CD14-positive monocyte (primary cell): ENCODE measurements around the gene SLC30A9. TPM values are rescaled to one million over a fixed set of nuclear protein-coding genes. Genes with fewer than 3 reads are reported as not detected.

ENCODE experiments used
- DNase-seq, 3 donors: peaks; one replicate each; pipeline ENCODE4 v3.0.0-alpha.2; 2011 to 2022
- H2AFZ ChIP-seq: 2 replicates; pipeline ENCODE4 v1.6.0; 2012; ENCODE audit warnings: mild to moderate bottlenecking, low read depth, low read length, inconsistent platforms; ENCODE audit not compliant: insufficient read depth, poor library complexity, severe bottlenecking
- H3K27ac ChIP-seq, 2 donors: 1 replicate in 1 of 2; 2 replicates in 1 of 2; pipeline ENCODE4 v1.5.1; 2012 to 2013; ENCODE audit warnings: low read length in 2 of 2, control low read depth in 1 of 2, inconsistent platforms in 1 of 2, low read depth in 1 of 2, mild to moderate bottlenecking in 1 of 2
- H3K27me3 ChIP-seq, 2 donors: one replicate each; pipeline versions ENCODE4 v1.6.0 to v1.6.1; 2011 to 2013; ENCODE audit warnings: low read length in 2 of 2; ENCODE audit not compliant: control insufficient read depth in 2 of 2, insufficient read depth in 2 of 2
- H3K36me3 ChIP-seq, 2 donors: replicated peaks in 1 of 2; 1 replicate in 1 of 2; 2 replicates in 1 of 2; pipeline versions ENCODE4 v1.5.1 to v1.6.1; 2012 to 2013; ENCODE audit warnings: low read length in 2 of 2, control low read depth in 1 of 2, inconsistent platforms in 1 of 2, mild to moderate bottlenecking in 1 of 2; ENCODE audit not compliant: insufficient read depth in 2 of 2, control insufficient read depth in 1 of 2
- H3K4me1 ChIP-seq, 2 donors: 1 replicate in 1 of 2; 2 replicates in 1 of 2; pipeline versions ENCODE4 v1.5.1 to v1.6.1; 2012 to 2013; ENCODE audit warnings: low read length in 2 of 2, control low read depth in 1 of 2, inconsistent platforms in 1 of 2, mild to moderate bottlenecking in 1 of 2, moderate library complexity in 1 of 2; ENCODE audit not compliant: insufficient read depth in 2 of 2, control insufficient read depth in 1 of 2
- H3K4me2 ChIP-seq: replicated peaks from 2 replicates; pipeline ENCODE3; 2012; ENCODE audit warnings: low read length, moderate library complexity, mild to moderate bottlenecking; ENCODE audit not compliant: poor library complexity, severe bottlenecking; ENCODE audit errors: extremely low read depth
- H3K4me3 ChIP-seq, 3 experiments: fragments of 200-600 bp in 1 of 3; sonication (generic) in 1 of 3; replicated peaks in 1 of 3; 1 replicate in 2 of 3; 2 replicates in 1 of 3; pipeline ENCODE4 v1.5.1; 2011 to 2013; ENCODE audit warnings: low read length in 3 of 3, mild to moderate bottlenecking in 3 of 3, control low read depth in 2 of 3, low read depth in 2 of 3, inconsistent platforms in 1 of 3, moderate library complexity in 1 of 3
- H3K79me2 ChIP-seq: 2 replicates; pipeline ENCODE4 v1.6.0; 2012; ENCODE audit warnings: mild to moderate bottlenecking, control low read depth, inconsistent platforms, low read length, moderate library complexity; ENCODE audit not compliant: insufficient read depth
- H3K9ac ChIP-seq: 2 replicates; pipeline ENCODE4 v1.6.0; 2017; ENCODE audit warnings: low read length, mild to moderate bottlenecking; ENCODE audit not compliant: insufficient read depth, poor library complexity, severe bottlenecking
- H3K9me3 ChIP-seq, 2 donors: replicated peaks in 1 of 2; 1 replicate in 1 of 2; 2 replicates in 1 of 2; pipeline versions ENCODE4 v1.5.1 to v1.6.1; 2012 to 2013; ENCODE audit warnings: low read length in 2 of 2, control low read depth in 1 of 2; ENCODE audit not compliant: control insufficient read depth in 1 of 2, insufficient read depth in 1 of 2
- H4K20me1 ChIP-seq: 2 replicates; pipeline ENCODE4 v1.6.0; 2012; ENCODE audit warnings: mild to moderate bottlenecking, low read length, control low read depth, moderate library complexity; ENCODE audit not compliant: insufficient read depth
- H3K27ac Mint-ChIP-seq, 7 donors: one replicate each; pipeline ENCODE4 v1.8.0; 2020; ENCODE audit warnings: mild to moderate bottlenecking in 7 of 7, mixed read lengths in 7 of 7, moderate library complexity in 6 of 7, inconsistent platforms in 2 of 7
- H3K27me3 Mint-ChIP-seq, 3 donors: one replicate each; pipeline ENCODE4 v1.8.0; 2021 to 2022; ENCODE audit warnings: low read depth in 3 of 3, mild to moderate bottlenecking in 3 of 3, mixed read lengths in 3 of 3, moderate library complexity in 3 of 3, inconsistent platforms in 1 of 3
- H3K36me3 Mint-ChIP-seq, 2 donors: one replicate each; pipeline ENCODE4 v1.8.0; 2020; ENCODE audit warnings: mixed read lengths in 2 of 2, inconsistent platforms in 1 of 2, mild to moderate bottlenecking in 1 of 2
- H3K4me1 Mint-ChIP-seq: one replicate; pipeline ENCODE4 v1.8.0; 2020; ENCODE audit warnings: mild to moderate bottlenecking, mixed read lengths
- H3K4me3 Mint-ChIP-seq, 2 donors: one replicate each; pipeline ENCODE4 v1.8.0; 2020; ENCODE audit warnings: mild to moderate bottlenecking in 2 of 2, mixed read lengths in 2 of 2, moderate library complexity in 1 of 2
- H3K9me3 Mint-ChIP-seq, 7 donors: one replicate each; pipeline ENCODE4 v1.8.0; 2020 to 2022; ENCODE audit warnings: mixed read lengths in 7 of 7, mild to moderate bottlenecking in 6 of 7, moderate library complexity in 6 of 7, inconsistent platforms in 2 of 7
- WGBS: methylation state at CpG from one replicate; pipeline ENCODE4 v1.1.5; 2013; ENCODE audit warnings: missing lambda C conversion rate; ENCODE audit not compliant: insufficient coverage; 5-methylcytosine and 5-hydroxymethylcytosine counted together
- intact Hi-C, 2 donors: fragments of 100-400 bp; cut with micrococcal nuclease; formaldehyde crosslinking; loops; one replicate each; pipeline versions ENCODE4 v1.15.0 to v1.15.1; 2023
- polyA plus RNA-seq, 3 donors: library from polyadenylated mRNA; depleted of rRNA in 1 of 3; unstranded in 2 of 3; stranded (reverse) in 1 of 3; fragments of 300-500 nt in 2 of 3; fragments of >200 nt in 1 of 3; fragmentation: Illumina TruSeq in 2 of 3; gene quantifications; 1 replicate in 2 of 3; 2 replicates in 1 of 3; pipeline ENCODE4 v1.2.3, GENCODE V29; 2012 to 2021
- TF ChIP-seq, protein P1 (sequence below): fragments of 200-600 bp; IDR thresholded peaks from one replicate; pipeline ENCODE4 v1.8.0; 2022; ENCODE audit warnings: antibody characterized with exemption, mild to moderate bottlenecking

Gene SLC30A9
- polyA plus RNA-seq, 3 donors: 11.6 to 47.2 (median 41.0) TPM

GRCh38 chr4:42123071-42123644 lies 132.8 kb downstream of the SLC30A9 start:
- Histone ChIP-seq H3K4me3 (no peak overlapping the region), H3K79me2 (no peaks in the 10 kb centered on the region), H3K36me3 (no peaks in the 10 kb centered on the region), H3K27ac (no peak overlapping the region), H2AFZ (no peak overlapping the region), H3K27me3 (no peaks in the 10 kb centered on the region), H3K4me2 (no peak overlapping the region), H3K4me1 (no peaks in the 10 kb centered on the region), H4K20me1 (no peaks in the 10 kb centered on the region), H3K9ac (no peak overlapping the region), H3K9me3 (no peaks in the 10 kb centered on the region)
- H3K36me3 Mint-ChIP-seq: no peaks in the 10 kb centered on the region
- H3K27me3 Mint-ChIP-seq: peaks cover 0 to 3% (median 2%) of the 10 kb centered on the region in 3 donors
- WGBS: no CpG with 5 or more reads among the region's 2 CpGs
- H3K4me3 Mint-ChIP-seq: no peak overlapping the region
- no peak for DNase-seq
- peaks cover 0 to 6% (median 0%) of the 10 kb centered on the region in 7 donors for H3K9me3 Mint-ChIP-seq
- H3K4me1 Mint-ChIP-seq: no peaks in the 10 kb centered on the region
- TF ChIP-seq, protein P1, sequence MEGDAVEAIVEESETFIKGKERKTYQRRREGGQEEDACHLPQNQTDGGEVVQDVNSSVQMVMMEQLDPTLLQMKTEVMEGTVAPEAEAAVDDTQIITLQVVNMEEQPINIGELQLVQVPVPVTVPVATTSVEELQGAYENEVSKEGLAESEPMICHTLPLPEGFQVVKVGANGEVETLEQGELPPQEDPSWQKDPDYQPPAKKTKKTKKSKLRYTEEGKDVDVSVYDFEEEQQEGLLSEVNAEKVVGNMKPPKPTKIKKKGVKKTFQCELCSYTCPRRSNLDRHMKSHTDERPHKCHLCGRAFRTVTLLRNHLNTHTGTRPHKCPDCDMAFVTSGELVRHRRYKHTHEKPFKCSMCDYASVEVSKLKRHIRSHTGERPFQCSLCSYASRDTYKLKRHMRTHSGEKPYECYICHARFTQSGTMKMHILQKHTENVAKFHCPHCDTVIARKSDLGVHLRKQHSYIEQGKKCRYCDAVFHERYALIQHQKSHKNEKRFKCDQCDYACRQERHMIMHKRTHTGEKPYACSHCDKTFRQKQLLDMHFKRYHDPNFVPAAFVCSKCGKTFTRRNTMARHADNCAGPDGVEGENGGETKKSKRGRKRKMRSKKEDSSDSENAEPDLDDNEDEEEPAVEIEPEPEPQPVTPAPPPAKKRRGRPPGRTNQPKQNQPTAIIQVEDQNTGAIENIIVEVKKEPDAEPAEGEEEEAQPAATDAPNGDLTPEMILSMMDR: no peak
- intact Hi-C loops: no loop called here
- no peak overlapping the region for H3K27ac Mint-ChIP-seq

GRCh38 chr4:42132099-42132498 lies 141.8 kb downstream of the SLC30A9 start:
- H3K4me1 ChIP-seq: no peaks in the 10 kb centered on the region
- no peak overlapping the region for H3K4me2 ChIP-seq
- intact Hi-C loops: no loop called here
- H3K36me3 ChIP-seq: no peaks in the 10 kb centered on the region
- no peak overlapping the region for H3K27ac ChIP-seq
- no peak overlapping the region for H3K27ac Mint-ChIP-seq
- TF ChIP-seq, protein P1: no peak
- H3K4me1 Mint-ChIP-seq: no peaks in the 10 kb centered on the region
- no peak for DNase-seq
- peaks cover 0 to 13% (median 2%) of the 10 kb centered on the region in 7 donors for H3K9me3 Mint-ChIP-seq
- no peaks in the 10 kb centered on the region for H3K9me3 ChIP-seq
- H3K27me3 Mint-ChIP-seq: peaks cover 0 to 3% (median 2%) of the 10 kb centered on the region in 3 donors
- no peaks in the 10 kb centered on the region for H4K20me1 ChIP-seq
- H3K4me3 Mint-ChIP-seq: no peak overlapping the region
- H3K27me3 ChIP-seq: no peaks in the 10 kb centered on the region
- no CpG with 5 or more reads among the region's 7 CpGs for WGBS
- H3K36me3 Mint-ChIP-seq: no peaks in the 10 kb centered on the region
- no peak overlapping the region for H3K9ac ChIP-seq
- no peak overlapping the region for H3K4me3 ChIP-seq
- no peaks in the 10 kb centered on the region for H3K79me2 ChIP-seq
- no peak overlapping the region for H2AFZ ChIP-seq
